Measurements from ENCODE around the gene MYCN. TPM values are rescaled to one million over a fixed set of nuclear protein-coding genes. Genes with fewer than 3 reads are reported as not detected.

The MYCN gene
- total RNA-seq, 1 experiment from 2014 or later = 54.4 TPM

GRCh38 chr2:15905986-15906491 lies 34.3 kb upstream of the MYCN start:
- Histone ChIP-seq H3K36me3 (ENCODE audit: control insufficient read depth, insufficient read depth, low read length) (no peaks in the 10 kb centered on the region), H3K4me1 (no peaks in the 10 kb centered on the region), H3K27me3 (replicated peaks; ENCODE audit: control insufficient read depth, insufficient read depth, low read length) (no peaks in the 10 kb centered on the region), H3K4me3 (ENCODE audit: low read depth, low read length) (no peak overlapping the region), H3K9me3 (no peaks in the 10 kb centered on the region)
- Mint-ChIP-seq H3K9me3 (ENCODE audit: unreplicated experiment) (peaks cover 6% of the 10 kb centered on the region), H3K4me3 (ENCODE audit: unreplicated experiment) (no peak overlapping the region), H3K36me3 (ENCODE audit: insufficient read depth, unreplicated experiment) (no peaks in the 10 kb centered on the region), H3K27ac (ENCODE audit: unreplicated experiment) (peak overlapping the region; percentile 15), H3K27me3 (ENCODE audit: insufficient read depth, unreplicated experiment) (no peaks in the 10 kb centered on the region), H3K4me1 (ENCODE audit: low read depth, unreplicated experiment) (no peaks in the 10 kb centered on the region)
- ChIA-PET CTCF (no interaction called here), POLR2A (no interaction called here)
- DNase-seq = no peak
- intact Hi-C loops (cut with micrococcal nuclease; ENCODE audit: unreplicated experiment) = no loop called here
- BruUV-seq (replicated peaks) = no TSS peak
- no peak for TF ChIP-seq CTCF (IDR thresholded peaks at IDR 0.05; ENCODE audit: insufficient read depth in 1 of 2, low read depth in 1 of 2, low read length in 1 of 2, severe bottlenecking in 1 of 2, unreplicated experiment in 1 of 2)

- no peak overlapping the region for H3K4me3 Mint-ChIP-seq (ENCODE audit: unreplicated experiment)
Observed at GRCh38 chr2:15906778-15907177, 33.6 kb upstream of the MYCN start.

GRCh38 chr2:15907461-15908324 lies 32.7 kb upstream of the MYCN start:
- no peak for TF ChIP-seq CTCF (IDR thresholded peaks at IDR 0.05; ENCODE audit: insufficient read depth in 1 of 2, low read depth in 1 of 2, low read length in 1 of 2, severe bottlenecking in 1 of 2, unreplicated experiment in 1 of 2)
- CTCF ChIA-PET = no interaction called here

More at GRCh38 chr2:15906778-15907177, 33.6 kb upstream of the MYCN start:
- Mint-ChIP-seq H3K27me3 (ENCODE audit: insufficient read depth, unreplicated experiment) (no peaks in the 10 kb centered on the region), H3K27ac (ENCODE audit: unreplicated experiment) (no peak overlapping the region), H3K4me1 (ENCODE audit: low read depth, unreplicated experiment) (no peaks in the 10 kb centered on the region), H3K36me3 (ENCODE audit: insufficient read depth, unreplicated experiment) (no peaks in the 10 kb centered on the region), H3K9me3 (ENCODE audit: unreplicated experiment) (no peaks in the 10 kb centered on the region)
- no peak for DNase-seq
- no peak for TF ChIP-seq CTCF (IDR thresholded peaks at IDR 0.05; ENCODE audit: insufficient read depth in 1 of 2, low read depth in 1 of 2, low read length in 1 of 2, severe bottlenecking in 1 of 2, unreplicated experiment in 1 of 2)
- Histone ChIP-seq H3K4me3 (ENCODE audit: low read depth, low read length) (no peak overlapping the region), H3K4me1 (no peaks in the 10 kb centered on the region), H3K36me3 (ENCODE audit: control insufficient read depth, insufficient read depth, low read length) (no peaks in the 10 kb centered on the region), H3K9me3 (no peaks in the 10 kb centered on the region), H3K27me3 (replicated peaks; ENCODE audit: control insufficient read depth, insufficient read depth, low read length) (no peaks in the 10 kb centered on the region)
- POLR2A ChIA-PET = no interaction called here
- BruUV-seq (replicated peaks) = no TSS peak
- intact Hi-C loops (cut with micrococcal nuclease; ENCODE audit: unreplicated experiment) = no loop called here
- CTCF ChIA-PET = no interaction called here

More at GRCh38 chr2:15907461-15908324, 32.7 kb upstream of the MYCN start:
- Mint-ChIP-seq H3K4me1 (ENCODE audit: low read depth, unreplicated experiment) (no peaks in the 10 kb centered on the region), H3K4me3 (ENCODE audit: unreplicated experiment) (no peak overlapping the region), H3K27ac (ENCODE audit: unreplicated experiment) (no peak overlapping the region), H3K27me3 (ENCODE audit: insufficient read depth, unreplicated experiment) (no peaks in the 10 kb centered on the region), H3K9me3 (ENCODE audit: unreplicated experiment) (no peaks in the 10 kb centered on the region), H3K36me3 (ENCODE audit: insufficient read depth, unreplicated experiment) (no peaks in the 10 kb centered on the region)
- Histone ChIP-seq H3K27me3 (replicated peaks; ENCODE audit: control insufficient read depth, insufficient read depth, low read length) (no peaks in the 10 kb centered on the region), H3K4me1 (0 out of 2 replicates have a peak, but pooled peaks cover 5% of the 10 kb centered on the region), H3K4me3 (ENCODE audit: low read depth, low read length) (no peak overlapping the region), H3K36me3 (ENCODE audit: control insufficient read depth, insufficient read depth, low read length) (no peaks in the 10 kb centered on the region), H3K9me3 (no peaks in the 10 kb centered on the region)
- intact Hi-C loops (cut with micrococcal nuclease; ENCODE audit: unreplicated experiment) = no loop called here
- DNase-seq = no peak
- no TSS peak for BruUV-seq (replicated peaks)
- POLR2A ChIA-PET = no interaction called here

Data from Caco-2 (cell line).